ENCODE measurements around the gene C19orf44.
"Not testable (repeated sequence)": the region's sequence is repeated elsewhere in the genome, so short reads cannot be mapped to it uniquely, and the experiment has no call there.

Gene C19orf44

DNA sequence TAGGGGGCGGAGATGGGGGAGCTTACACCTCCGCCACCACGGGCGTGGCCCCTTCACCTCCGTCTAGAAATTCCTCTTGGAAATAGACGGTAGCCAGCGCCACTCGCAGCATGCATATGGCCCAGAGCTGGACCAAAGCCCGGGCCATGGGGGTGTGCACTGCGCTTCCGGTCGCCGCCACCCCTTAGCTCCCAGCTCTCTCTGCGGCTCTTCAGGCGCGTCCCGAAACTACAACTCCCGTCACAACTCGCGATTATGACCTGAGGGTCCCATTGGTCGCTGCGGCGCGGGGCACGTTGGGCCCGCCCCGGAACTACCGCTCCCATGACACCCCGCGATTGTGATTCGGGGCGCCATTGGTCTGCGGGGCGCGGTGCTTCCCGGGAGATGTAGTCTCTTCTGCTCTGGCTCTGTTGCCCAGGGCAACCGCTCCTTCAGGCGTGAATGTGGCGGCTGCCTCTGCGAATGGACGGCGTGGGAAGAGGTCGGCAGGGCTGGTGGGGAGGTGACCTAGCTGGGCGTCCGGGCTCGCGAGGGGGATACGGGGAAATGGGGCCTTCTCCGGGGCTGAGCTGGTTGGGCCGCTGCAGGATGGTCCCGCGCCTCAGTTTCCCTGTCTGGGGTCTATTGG, at the start of gene C19orf44, which contains the start of gene CALR3:
Gene C19orf44 (plus strand): TSS at position 413 of the 631 bp plus-strand sequence. CDS start 4,399 bp downstream, outside the sequence.
Gene CALR3 (minus strand): TSS at position 186 of the 631 bp plus-strand sequence. CDS start 38 bp downstream, at position 148.
- peak; percentile 99 for DNase-seq
- TF ChIP-seq POLR2A (IDR thresholded peaks at IDR 0.05; ENCODE audit: low read length) (peak; percentile 61), GATA1 (IDR thresholded peaks at IDR 0.05; ENCODE audit: low read depth, low read length) (no peak)

DNA sequence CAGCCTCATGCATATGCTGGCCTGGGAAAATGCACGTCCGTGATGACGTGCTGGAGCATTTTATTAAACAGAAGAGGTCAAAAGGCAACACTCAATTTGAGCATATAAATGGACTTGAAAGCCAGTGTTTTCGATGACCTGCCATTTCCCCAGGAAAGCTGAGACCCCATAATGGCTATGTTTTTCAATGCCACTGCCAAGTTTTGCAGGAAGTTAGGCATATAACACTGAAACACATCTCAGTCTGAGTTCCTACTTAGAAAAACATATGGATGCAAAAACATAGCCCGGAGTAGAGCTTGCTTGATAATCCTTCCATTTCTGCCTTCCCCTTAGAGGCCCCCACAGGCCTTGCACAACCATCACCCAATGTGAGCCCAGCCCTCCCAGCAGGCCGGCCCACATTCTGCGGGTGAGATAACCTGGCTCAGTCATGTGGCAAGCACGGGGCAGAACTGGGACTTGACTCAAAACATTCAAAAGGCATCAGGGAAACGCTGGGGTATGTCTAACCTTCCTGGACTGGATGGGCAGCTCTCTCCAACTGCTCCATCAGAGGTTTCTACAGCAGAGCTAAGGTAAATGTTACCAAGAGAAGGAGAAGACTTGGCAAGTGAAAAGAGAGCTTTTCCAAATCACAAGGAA, 49.3 kb upstream of the C19orf44 start:
- TF ChIP-seq POLR2A (IDR thresholded peaks at IDR 0.05; ENCODE audit: low read length), result peak; percentile 63
- no peak for TF ChIP-seq GATA1 (IDR thresholded peaks at IDR 0.05; ENCODE audit: low read depth, low read length)
- DNase-seq, result peak; percentile 94 to 95

DNA sequence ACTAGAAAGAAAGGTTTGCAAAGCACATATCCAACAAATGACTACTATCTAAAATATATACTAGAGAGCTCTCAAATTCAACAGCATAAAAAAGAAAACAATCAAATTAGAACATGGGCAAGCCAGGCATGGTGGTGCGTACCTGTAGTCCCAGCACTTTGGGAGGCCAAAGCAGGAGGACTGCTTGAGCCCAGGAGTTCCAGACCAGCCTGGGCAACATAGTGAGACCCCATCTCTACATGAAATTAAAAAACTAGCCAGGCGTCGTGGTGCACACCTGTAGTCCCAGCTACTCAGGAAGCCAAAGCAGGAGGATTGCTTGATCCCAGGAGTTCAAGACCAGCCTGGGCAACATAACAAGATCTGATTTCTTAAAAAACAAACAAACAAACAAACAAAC, 47.3 kb upstream of the C19orf44 start:
- not testable (repeated sequence) for DNase-seq

DNA sequence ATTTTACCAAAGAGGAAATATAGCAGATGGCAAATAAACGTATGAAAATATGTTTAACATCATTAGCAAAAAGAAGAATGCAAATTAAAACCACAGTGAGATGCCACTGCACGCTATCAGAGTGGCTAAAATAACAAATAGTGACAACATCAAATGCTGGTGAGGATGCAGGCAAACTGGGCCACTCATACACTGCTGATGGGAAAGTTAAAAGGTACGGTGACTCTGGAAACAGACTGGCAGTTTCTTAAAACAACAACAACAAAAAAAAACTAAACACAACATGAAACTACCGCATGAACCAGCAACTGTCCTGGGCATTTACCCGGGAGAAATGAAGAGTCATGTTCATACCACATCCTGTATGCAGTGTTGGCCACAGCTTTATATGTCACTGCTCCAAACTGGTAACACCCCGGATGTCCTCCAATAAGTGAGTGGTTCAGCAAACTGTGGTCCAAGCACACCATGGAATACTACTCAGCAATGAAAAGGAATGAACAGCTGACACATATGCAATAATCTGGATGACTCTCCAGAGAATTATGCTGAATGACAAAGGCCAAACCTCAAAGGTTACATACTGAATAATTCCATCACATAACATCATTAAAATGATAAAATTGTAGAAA, 46.7 kb upstream of the C19orf44 start:
- TF ChIP-seq POLR2A (IDR thresholded peaks at IDR 0.05; ENCODE audit: low read length) (no peak), GATA1 (IDR thresholded peaks at IDR 0.05; ENCODE audit: low read depth, low read length) (no peak)
- DNase-seq, result peak; percentile 53

DNA sequence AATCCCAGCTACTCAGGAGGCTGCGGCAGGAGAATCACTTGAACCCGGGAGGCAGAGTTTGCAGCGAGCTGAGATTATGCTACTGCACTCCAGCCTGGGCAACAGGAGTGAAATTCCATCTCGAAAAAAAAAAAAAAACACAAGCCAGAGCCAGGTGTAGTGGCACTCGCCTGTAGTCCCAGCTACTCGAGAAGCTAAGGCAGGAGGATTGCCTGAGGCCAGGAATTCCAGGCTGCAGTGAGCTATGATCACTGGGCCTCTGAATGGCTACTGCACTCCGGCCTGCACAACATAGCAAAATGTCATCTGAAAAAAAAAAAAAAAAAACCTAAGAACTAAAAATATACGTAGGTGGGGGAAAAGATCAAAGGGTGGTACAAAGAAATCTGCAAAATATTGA, 43.9 kb upstream of the C19orf44 start:
- DNase-seq, result no peak
- TF ChIP-seq GATA1 (IDR thresholded peaks at IDR 0.05; ENCODE audit: low read depth, low read length) (no peak), POLR2A (IDR thresholded peaks at IDR 0.05; ENCODE audit: low read length) (no peak)

DNA sequence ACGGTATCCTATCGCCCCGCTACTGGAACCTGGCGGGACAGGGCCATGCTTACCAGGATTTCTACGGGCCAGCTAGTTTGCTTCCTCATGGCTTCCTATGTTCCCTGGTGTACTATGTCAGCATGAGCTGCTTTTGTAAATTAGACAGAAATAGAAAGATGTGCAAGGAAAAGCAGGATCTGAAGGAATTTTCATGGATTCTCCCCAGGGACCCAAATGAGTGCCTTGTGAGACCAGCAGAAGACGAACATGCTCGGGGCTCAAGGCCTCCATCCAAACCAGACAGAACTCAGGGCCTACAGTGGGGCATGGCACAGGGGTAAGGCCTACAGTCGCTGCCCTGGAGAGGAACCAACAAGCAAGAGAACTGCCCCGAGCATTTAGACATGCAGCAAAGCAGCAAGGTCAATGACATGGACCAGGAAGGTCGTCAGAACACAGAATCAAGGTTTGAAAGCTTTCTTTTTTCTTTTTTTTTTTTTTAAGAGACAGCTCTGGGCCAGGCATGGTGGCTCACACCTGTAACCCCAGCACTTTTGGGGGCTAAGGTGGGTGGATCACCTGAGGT, 41.8 kb upstream of the C19orf44 start:
- DNase-seq, result no peak
- TF ChIP-seq POLR2A (IDR thresholded peaks at IDR 0.05; ENCODE audit: low read length) (no peak), GATA1 (IDR thresholded peaks at IDR 0.05; ENCODE audit: low read depth, low read length) (no peak)

DNA sequence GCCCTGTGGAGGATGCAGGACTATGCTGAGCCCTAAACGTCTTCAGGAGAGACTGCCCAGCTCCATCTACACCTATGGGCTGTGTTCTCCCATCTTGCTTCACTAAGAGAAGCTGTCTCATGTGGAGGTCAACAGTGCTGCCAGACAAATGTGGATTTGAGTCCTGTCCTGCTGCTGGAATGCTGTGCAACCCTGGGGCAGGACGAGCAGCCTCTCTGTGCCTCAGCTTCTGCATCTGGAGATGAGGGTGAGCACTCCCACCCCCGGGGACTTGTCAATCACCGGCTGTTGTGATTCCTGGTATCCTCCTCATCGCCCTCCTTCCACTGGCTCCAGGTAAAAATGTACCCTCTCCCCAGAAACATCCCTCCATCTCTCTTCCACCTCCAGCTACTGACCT, 40.7 kb upstream of the C19orf44 start:
- DNase-seq, result no peak
- TF ChIP-seq GATA1 (IDR thresholded peaks at IDR 0.05; ENCODE audit: low read depth, low read length) (no peak), POLR2A (IDR thresholded peaks at IDR 0.05; ENCODE audit: low read length) (no peak)

DNA sequence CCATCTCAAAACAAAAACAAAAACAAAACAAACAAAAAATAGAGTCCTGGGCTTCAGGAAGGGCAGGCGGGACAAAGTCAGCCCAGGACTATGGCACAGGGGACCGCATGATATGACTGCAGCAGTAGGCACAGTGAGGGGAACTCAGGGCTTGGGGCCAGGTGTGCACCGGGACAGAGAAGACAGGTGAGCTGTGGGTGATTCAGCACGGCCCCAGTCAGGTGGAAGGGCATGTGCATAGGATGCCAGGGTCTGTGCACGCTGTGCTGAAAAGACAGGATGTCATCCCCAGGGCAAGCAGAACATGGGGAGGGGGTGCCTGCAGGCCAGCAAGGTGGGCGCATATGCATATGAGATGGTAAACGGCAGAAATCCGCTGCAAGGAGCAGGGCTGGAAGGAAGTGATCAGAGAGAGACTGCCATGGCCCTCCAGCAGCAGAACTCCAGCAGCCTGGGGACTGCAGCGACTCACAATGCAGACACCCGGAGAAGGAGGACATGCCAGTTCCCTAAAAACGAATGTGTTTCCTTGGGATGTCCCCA, 39.5 kb upstream of the C19orf44 start:
- no peak for DNase-seq
- TF ChIP-seq POLR2A (IDR thresholded peaks at IDR 0.05; ENCODE audit: low read length) (no peak), GATA1 (IDR thresholded peaks at IDR 0.05; ENCODE audit: low read depth, low read length) (no peak)

DNA sequence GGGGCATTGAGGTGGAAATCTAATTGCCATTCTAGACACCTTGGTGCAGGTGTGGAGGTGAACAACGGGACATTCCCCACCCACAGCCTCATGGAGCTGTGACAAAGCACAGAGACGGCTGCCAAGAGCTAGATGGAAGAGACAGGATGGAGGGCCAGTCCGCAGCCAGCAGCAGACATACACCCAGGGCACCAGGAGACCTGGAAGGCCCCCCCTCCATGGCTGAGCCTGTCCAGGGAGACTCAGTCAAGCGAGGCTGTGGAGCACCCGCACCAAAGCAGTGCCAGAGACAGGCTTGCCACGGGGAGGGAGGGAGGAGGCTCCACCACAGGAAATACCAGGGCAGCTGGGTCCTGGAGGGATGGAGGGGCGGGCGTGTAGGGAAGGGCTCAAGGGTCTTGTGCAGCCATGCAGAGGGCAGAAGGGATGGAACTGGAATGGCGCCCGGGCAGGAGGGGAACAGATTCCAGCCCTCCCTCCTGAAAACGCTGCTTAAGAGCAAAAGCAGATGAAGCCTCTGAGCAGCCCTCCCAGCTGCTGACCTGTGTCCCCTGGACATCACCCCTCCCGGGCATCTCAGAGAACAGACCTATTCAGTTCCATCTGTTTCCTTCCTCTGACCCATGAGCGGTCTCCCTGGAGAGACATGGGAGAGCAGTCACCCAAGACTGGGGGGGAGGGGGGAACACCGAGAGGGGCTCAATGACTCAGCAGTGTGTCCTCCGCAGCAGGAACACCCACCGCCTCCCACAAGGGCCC, 38.8 kb upstream of the C19orf44 start:
- TF ChIP-seq POLR2A (IDR thresholded peaks at IDR 0.05; ENCODE audit: low read length) (no peak), GATA1 (IDR thresholded peaks at IDR 0.05; ENCODE audit: low read depth, low read length) (no peak)
- no peak for DNase-seq

DNA sequence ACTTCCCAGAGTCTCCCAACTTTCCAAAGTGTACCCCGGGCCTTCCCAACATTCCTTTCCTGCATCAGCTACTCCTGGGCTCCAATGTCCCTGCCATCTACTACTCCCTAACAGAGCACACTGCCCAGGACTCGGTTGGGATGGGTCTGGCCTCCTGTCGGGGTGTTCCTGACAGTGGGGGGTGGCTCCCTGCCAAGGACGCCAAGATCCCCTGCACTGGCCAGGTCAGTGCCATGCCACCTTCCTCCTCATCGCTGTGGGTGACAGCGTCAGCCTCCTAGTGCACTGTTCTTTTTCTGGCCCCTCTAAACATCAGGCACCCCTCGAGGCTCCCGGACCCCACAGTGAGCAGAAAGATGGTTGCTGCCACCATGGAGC, 38.3 kb upstream of the C19orf44 start:
- no peak for DNase-seq
- TF ChIP-seq POLR2A (IDR thresholded peaks at IDR 0.05; ENCODE audit: low read length) (no peak), GATA1 (IDR thresholded peaks at IDR 0.05; ENCODE audit: low read depth, low read length) (no peak)

DNA sequence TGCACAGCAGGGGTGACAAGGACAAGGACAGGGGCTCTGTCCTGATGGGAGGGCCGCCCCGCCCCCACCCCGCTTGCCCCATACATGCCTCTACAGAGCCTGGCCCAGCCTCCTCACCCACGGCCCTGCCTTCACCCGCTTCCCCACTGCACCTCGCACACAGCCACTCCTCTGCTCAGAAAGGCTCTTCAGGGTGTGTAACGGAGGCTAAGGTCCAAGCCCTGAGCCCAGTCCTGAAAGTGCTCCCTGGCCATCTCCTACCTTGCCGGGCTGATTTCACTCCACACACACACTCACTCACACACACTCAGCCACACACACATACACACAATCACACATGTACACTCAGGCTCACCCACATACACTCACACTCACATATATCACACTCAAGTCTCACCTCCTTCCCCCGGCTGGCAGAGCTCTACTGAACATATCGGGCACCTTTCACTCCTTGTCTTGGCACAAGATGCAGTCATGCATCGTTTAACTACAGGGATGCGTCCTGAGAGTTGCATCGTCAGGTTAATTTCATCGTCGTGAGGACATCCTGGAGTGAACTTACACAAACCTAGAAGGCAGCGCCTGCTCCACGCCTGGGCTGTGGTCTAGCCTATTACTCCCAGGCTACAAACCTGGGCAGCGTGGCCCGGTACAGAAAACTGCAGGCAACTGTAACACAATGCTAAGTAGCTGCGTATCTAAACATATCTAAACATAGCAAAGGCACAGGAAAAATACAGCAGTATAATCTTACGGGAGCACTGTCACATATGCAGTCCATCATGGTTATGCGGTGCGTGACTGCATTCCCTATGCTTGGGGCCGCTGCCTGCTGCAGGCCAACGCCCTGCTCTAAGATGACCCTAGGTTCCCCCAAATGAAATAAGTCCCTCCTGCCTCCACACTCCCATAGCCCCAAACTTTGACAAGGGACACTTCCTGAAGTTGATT, 37.5 kb upstream of the C19orf44 start:
- DNase-seq, result peak in 1 of 2 experiments; percentile 17
- TF ChIP-seq POLR2A (IDR thresholded peaks at IDR 0.05; ENCODE audit: low read length), result no peak
- no peak for TF ChIP-seq GATA1 (IDR thresholded peaks at IDR 0.05; ENCODE audit: low read depth, low read length)

DNA sequence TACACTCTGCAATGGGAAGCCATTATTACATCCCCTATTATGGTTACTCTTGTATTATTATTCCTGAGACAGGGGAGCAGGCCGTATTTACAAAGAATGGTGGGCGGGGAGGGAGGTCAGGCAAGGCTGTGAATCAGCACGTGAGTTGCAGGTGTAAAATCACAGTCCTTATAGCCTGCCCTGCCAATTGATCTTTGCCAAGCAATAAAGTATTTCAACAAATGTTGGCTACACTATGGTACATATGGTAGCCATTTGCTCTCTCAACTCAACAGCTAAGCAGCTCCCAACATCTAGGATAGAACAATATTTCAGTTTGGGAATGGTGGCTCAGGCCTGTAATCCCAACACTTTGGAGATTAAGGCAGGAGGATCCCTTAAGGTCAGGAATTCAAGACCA, 36.5 kb upstream of the C19orf44 start:
- no peak for DNase-seq
- no peak for TF ChIP-seq POLR2A (IDR thresholded peaks at IDR 0.05; ENCODE audit: low read length)
- TF ChIP-seq GATA1 (IDR thresholded peaks at IDR 0.05; ENCODE audit: low read depth, low read length), result no peak
